AG20443 (cell line): ENCODE data around the gene RAD51B.
"Not testable (repeated sequence)": the region's sequence is repeated elsewhere in the genome, so short reads cannot be mapped to it uniquely, and the experiment has no call there.

Experiments
- DNase-seq: peaks from one replicate; pipeline ENCODE4 v3.0.0; 2012; ENCODE audit warnings: low spot score, mixed read lengths

Gene RAD51B

DNA sequence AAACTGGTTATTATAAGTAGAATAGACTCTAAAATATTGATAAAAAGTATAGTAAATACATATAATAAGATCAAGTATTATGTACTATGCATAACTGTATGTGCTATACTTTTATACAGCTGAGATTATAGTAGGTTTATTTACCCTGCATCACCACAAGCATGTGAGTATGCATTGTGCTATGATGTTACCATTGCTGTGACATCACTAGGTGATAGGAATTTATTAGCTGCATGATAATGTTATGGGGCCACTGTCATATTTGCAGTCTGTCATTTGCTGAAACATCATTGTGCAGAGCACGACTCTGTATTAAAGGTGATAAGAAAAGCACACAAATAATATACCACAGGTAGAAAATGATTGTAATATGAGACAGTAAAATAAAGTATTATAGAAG, 587.7 kb downstream of the RAD51B start:
- no peak for DNase-seq

DNA sequence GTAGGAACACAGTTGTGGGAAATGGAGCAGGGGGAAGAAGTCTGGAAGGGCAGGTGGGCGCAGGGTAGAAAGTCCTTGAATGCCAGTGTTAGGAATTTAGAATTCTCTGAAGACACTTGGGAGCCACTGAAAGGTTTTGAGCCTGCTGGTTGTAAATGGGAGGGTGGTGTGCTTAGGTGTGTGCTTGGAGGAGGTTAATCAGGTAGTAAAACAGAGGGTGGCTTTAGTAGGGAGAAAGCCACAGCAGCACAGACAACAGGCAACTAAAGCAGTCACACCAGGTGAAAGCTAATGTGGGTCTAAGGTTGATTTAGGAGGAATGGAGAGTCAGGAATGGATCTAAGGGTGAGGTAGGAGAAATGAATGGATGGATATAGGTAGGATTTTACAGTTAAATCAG, 588.2 kb downstream of the RAD51B start:
- DNase-seq = no peak

DNA sequence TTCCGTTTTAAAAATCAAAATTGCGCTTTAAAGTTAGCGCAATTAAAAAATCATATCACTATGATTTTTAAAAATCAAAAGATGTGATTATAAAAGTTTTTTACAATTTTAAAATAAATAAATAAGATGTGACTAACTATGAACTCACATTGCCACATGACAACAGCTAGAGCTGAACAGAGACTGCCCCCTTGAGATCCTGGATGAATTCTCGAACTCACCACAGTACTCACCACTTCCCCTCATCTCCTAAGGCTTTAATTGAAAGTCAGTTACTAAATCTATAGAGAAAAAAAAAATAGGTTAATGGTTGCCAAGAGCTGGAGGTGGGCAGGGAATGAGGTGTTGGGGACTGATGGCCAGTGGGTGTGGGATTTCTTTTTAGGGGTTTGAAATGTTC, 589.1 kb downstream of the RAD51B start:
- no peak for DNase-seq

DNA sequence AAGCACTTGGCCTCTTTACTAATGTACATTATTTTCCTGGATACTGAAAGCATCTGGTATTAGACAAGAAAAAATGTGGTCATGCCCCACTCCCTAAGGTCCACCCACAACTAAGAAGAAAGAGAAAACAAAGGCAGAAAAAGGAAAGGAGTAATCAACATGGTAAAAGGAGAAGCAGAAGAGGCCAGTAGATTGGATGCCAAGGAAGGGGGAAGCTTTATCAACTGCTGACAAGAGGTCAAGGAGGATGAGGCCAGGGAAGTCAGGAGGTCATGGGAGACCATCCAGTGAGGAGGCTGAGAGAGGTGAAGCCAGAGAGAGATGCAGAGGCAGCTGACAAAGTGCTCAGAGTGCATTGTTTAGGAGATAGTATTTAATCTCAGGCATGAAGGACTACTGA, 589.8 kb downstream of the RAD51B start:
- DNase-seq = no peak

DNA sequence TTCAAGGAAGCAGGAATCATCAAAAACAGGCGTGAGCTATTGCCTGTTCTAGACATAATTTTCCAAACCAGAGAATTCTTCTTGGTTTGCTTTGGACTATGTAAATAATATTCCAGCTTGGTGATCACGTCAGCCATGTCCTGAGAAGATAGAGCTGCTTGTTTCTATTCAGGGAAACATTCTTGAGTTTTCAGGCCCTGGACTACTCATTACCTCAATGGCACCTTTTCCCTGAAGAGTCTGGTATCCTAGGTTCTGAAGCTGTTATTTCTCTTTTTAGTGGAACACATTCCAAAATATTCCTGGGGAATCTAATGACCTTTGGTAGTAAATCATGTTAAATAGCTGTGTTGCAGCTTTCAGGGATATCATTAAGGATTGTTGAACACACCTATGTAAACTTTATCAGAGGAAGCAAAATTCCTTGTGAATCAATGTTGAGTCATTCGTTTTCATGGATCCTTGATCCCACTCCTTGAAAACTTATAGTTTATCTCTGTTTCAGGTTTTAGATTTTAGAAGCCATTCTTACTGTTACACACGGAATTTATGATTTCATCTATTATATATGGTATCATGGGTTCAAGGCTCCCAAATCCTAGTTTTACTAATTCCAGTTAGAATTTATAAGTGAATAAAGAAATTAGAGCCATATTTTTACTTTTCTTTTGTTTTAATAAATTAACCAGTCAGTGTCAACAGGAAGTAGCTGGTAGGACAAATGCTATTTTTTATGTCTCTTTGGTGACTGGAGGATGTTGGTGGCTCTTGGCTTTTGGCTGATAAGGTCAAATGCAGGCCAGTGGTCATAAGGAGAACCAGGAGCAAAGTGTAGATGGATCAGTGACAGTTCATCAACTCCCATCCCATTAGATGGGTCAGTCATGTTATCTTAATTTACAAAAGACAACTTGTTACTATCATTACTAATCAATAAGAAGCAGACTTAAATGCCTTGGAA, 593.2 kb downstream of the RAD51B start:
- no peak for DNase-seq

DNA sequence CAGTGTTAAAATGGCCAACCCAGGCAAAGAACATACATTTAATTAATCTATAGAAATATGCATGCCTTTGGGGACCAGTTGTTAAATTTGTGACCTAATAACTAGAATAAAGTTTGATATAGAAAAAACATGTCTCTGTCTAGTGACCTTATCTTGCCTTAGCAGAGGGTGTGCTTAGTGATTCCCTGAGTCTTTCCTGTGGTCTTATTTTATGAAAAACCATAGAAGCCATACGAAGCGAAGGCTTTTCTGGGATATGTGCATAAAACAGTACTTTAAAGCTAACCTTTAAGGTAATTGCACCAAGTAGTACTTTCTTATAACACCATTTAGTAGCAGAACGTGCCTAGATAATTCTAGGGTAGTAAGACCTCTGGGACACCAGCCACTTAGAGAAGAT, 593.9 kb downstream of the RAD51B start:
- DNase-seq = no peak

DNA sequence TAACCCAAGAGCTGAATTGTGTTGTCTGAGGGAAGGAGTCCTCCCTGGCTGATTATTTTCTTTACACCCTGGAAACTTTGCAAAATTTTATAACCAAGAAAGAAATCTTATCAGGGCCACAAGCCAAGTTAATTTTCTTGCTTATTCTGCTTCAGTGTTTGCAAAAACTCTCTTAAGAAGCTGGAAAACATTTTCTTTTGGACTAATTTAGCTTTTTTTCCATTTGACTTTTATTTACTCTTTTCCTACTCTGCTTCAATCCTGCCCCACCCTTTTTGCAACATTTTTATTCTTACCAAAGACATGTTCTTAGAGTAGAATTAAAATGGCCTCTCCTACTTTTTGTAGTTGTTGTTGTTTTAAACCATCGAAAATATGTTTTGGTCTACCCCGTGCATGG, 594.5 kb downstream of the RAD51B start:
- no peak for DNase-seq

DNA sequence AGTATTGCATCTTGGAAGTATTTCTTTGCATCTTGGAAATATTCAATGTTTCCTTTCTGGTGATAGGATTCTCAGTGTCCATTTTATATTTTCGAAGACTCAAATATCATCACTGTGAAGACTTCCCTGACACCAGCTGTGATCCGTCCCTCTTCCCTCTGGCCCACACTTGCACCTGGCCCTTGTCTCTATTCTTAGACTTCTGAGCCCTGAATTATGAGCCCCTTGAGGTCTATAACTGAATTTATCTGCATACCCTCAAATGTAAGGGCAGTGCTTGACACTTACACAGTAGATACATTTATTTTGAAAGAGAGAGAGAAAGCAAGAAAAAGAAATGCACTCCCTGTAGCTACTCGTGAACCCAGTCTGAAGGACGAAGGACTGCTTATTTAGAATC, 596.6 kb downstream of the RAD51B start:
- no peak for DNase-seq

DNA sequence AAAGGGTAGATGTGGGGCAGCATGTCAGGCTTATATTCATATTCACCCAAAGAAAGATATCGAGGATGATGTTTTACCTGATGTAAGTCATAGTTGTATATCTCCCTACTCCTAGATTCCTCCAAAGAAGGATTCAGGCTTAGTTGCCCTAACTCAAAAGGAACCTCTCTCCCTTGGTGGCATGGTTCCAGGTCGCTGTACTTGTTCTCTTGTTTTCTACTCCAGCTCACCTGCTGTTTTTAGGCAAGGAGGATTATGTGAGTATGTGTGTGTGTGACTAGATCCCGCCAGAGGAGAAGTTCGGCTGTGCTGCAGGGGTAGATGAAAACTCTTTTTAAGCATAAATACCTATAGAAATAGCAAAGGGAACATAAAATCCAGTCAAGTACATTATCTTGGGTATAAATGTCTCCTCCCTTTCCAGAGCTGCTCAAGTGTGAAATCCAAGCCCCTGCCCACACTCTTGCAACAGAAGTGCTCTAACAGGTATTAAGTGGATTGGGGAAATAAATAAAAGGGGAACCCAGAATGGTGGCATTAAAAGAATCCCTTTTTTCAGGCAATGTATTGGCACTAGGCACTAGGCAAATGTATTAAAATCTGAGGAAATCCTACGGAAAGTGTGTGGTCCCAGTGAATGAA, 597.6 kb downstream of the RAD51B start:
- DNase-seq = no peak

DNA sequence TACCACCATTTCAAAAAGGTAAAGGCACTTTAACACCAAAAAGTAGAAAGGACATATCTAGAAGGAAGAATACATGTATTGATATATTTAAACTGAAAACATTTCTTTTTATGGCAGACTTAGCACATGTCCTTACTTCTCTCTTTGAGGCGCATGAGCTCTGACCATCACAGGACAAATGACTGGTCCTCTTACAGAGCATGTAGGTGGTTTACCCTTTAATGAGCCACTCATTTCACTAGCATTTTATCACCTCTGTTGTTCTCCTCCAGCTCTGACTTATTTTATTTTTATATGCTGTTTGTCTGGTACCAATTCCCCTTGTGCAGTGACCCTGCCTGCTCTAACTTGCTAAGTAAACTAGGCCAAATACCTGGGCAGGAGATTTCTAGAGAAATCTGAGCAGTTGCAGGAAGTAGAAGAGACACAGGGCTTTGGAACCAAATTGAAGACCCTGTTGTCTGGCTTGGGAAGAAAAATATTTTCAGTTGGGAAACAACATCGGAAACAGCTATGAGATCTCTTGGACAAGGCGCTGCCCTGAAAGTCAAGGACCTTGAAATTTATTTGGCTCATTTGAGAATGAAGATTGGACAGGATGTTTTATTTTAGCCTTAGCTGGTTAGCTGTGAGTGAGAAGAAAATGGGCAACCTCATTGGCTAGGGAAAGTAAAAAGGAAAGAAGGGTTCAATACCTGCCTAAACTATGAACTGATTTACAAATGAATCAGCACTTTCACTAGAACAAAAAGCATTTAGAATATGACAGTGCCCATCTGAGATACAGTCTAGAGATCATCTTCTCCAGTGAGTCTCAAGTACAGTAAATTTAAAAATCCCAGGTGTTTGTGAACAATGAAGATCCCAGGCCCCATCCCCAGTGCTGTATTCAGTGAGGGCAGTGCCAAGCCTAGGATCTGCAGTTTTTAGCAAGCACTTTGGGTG, 598.9 kb downstream of the RAD51B start:
- DNase-seq = no peak

DNA sequence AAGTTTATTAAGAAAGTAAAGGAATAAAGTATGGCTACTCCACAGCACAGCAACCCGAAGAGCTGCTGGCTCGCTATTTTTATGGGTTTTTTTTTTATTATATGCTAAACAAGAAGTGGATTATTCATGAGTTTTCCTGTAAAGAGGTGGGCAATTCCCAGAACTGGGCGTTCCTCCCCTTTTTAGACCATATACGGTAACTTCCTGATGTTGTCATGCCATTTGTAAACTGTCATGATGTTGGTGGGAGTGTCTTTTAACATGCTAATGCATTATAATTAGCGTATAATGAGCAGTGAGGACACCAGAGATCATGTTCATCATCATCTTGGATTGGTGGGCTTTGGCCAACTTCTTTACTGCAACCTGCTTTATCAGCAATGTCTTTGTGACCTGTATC, 600.8 kb downstream of the RAD51B start:
- DNase-seq = no peak

DNA sequence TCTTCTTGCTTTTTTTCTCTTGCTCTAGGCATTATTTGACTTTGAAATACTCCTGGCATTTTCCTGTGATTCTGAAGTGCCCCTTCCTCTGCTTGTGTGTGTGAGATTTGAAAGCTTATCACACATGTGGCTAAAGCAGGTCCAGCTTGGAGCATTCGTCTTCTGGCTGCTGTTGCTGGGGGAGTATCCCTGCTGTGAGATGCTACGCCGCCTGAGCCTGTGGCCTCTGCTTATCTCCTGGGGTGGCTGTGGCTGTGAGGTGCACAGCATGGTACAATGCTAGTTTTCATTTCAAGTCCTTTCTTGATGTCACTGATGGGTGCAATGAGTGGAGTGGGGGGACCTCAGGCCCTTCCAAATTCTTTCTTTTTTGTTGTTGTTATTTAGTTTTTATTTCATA, 601.5 kb downstream of the RAD51B start:
- no peak for DNase-seq

DNA sequence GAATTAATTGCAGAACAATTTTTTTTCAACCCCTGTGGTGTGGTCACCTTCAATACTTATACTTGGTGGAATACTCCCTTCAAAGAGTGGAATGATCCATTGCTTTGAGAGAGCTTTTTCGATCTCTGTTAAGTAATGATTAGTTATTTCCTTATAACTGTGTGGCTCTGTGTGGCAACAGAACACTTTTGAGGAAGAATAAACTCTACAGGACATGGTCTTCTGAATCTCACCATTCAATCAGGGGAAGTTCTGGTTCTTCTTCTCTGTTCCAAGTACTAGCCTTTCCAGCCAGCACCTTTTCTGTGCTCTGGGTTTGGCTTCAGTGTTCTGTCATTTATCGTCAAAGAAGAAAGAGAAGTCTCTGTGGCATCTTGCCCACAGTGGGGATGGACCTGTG, 604.1 kb downstream of the RAD51B start:
- DNase-seq = no peak

DNA sequence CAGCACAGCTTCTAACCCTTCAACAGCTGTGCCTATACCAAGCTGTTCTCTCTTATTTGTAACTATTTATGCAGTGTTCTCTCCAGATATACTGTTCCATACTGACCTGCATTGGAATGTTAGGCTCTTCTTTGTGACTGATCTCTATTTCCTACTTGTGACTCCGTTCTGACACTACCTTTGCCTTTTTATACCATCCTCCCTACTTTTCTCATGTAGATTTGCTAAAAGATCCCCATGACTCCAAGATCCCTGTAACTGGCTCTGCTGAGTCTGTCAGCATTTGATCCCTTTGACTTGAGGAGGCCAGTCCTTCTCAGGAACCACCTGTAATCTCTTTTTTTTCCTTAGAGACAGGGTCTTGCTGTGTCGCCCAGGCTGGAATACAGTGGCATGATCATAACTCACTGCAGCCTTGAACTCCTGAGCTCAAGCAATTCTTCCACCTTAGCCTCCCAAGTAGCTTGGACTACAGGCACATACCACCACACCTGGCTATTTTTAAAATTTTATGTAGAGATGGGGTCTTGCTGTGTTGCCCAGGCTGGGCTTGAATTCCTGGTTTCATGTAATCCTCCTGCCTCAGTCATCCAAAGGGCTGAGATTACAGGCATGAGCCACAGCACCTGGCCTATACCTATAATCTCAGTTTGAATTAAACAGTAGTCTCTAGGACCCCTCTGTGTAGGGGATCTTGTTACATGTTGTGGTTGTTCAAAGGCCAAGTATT, 605.0 kb downstream of the RAD51B start:
- DNase-seq = no peak

DNA sequence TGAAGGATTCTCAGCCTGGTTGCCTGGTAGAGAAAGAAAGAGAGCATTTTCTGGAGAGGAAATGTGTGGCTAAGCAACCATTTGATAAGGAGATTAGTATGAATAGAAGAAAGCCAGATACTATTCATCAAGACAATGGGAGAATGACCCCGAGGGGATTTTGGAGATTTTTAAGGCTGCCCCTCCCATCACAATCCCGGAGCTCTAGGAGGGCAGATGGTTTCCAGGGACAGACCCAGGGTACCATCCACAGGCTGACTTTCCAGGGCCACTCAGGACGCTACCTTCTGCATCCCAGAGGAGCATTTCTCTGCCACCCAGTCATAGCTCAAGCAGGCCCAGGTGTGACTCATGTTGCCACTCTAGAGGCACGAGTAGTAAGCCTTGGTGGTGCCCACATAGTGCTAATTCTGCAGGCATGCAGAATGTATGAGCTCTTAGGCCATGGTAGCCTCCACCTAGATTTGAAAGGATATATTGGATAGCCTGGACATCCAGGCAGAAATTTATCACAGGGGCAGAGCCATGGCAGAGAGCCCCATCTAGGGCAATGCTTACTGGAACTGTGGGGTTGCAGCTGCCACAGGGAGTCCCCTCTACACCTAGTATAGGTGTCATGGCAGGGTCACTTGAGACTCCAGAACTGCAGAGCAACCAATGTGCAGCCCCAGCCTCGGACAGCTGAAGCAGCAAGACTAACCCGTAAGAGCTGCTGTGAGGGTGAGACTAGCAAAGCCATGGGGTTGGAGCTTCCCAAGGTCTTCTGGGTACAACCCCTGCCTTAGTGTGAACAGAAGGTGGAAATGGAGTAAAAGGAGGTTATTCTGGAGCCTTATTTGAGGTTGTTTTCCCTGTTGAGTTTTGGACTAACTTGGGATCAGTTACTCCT, 607.3 kb downstream of the RAD51B start:
- no peak for DNase-seq

DNA sequence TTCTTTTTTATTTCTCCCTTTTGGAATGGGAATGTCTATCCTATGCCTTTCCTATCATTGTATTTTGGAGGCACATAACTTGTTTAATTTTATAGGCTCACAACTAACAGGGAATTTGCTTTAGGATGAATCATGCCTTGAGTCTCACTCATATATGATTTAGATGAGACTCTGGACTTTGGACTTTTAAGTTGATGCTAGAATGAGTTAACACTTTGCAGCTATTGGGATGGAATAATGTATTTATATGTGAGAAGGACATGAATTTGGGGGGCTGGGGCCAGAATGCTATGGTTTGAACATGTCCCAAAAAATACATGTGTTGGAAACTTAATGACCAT, 607.9 kb downstream of the RAD51B start:
- DNase-seq = no peak

DNA sequence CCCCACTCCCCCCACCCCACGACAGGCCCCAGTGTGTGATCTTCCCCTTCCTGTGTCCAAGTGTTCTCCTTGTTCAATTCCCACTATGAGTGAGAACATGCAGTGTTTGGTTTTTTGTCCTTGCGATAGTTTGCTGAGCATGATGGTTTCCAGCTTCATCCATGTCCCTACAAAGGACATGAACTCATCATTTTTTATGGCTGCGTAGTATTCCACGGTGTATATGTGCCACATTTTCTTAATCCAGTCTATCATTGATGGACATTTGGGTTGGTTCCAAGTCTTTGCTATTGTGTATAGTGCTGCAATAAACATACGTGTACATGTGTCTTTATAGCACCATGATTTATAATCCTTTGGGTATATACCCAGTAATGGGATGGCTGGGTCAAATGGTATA, 609.3 kb downstream of the RAD51B start:
- not testable (repeated sequence) for DNase-seq

DNA sequence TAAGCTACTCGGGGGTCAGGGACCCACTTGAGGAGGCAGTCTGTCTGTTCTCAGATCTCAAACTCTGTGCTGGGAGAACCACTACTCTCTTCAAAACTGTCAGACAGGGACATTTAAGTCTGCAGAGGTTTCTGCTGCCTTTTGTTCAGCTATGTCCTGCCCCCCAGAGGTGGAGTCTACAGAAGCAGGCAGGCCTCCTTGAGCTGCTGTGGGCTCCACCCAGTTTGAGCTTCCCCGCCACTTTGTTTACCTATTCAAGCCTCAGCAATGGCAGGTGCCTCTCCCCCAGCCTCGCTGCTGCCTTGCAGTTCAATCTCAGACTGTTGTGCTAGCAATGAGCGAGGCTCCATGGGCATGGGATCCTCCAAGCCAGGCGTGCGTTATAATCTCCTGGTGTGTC, 614.6 kb downstream of the RAD51B start:
- not testable (repeated sequence) for DNase-seq

DNA sequence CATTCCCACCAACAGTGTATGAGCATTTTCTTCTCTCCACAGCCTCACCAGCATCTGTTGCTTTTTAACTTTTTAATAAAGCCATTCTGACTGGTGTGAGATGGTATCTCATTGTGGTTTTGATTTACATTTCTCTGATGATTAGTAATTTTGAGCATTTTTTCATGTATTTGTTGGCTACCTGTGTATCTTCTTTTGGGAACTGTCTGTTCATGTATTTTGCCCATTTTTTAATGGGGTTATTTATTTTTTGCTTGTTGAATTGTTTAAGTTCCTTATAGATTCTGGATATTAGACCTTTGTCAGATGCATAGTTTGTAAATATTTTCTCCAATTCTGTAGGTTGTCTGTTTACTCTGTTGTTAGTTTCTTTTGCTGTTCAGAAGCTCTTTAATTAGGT, 616.1 kb downstream of the RAD51B start:
- DNase-seq = not testable (repeated sequence)

DNA sequence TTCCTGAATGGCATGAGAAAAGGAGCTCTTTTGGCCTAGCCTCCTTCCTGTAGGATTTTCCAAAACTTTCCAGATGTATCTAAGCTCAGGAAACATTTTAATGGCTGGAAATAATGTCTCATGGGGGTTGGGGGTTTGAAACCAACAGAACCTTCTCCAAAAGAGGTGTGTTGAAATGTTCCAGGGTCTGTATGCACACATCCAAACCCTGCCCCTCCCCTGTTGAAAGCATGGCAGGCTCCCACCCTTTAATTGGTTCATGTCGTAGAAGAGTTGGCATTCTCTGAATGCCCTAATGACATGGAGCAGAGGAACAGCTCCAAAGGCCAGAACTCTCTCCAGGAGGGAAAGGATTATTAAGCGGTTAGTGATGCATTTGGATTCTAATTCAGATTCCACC, 620.1 kb downstream of the RAD51B start:
- no peak for DNase-seq

DNA sequence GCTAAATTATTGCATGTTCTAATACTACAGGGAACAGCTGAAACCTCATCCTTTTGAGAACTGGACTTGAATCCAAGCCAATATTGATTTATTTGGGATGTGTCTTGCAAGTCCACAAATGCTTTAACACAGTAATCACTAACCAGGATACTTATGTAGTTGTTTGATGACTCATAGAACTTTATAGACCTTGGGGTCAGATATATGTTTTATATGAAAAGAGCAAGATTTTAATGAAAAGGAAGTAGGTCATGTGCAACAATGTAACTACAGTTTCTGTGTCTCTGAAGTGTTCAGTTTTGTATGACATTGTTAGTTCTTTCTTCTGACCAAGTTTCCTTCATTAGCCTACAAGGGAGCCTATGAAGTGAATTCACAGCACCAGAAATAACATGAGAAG, 621.2 kb downstream of the RAD51B start:
- DNase-seq = no peak
